B cell (primary cell): Measurements from ENCODE around the gene RACK1. TPM values are rescaled to one million over a fixed set of nuclear protein-coding genes. Genes with fewer than 3 reads are reported as not detected.
"Not testable (repeated sequence)": the region's sequence is repeated elsewhere in the genome, so short reads cannot be mapped to it uniquely, and the experiment has no call there.

Experiments
- ATAC-seq: fragments of 200-7000 bp; cut with Tn5 transposase; one replicate; pipeline ENCODE4 v1.10.0; 2021; ENCODE audit warnings: low read depth, mild to moderate bottlenecking, moderate number of reproducible peaks, moderate library complexity
- CTCF ChIA-PET: fragments of 350-600 bp; sonication (Branson Sonifier 250); formaldehyde crosslinking; loops from one replicate; lab custom pipeline; 2021; ENCODE audit warnings: antibody characterized with exemption, inconsistent platforms; lab: Charles Lee
- POLR2A ChIA-PET: fragments of 350-600 bp; sonication (Branson Sonifier 250); formaldehyde crosslinking; loops from one replicate; lab custom pipeline; 2021; ENCODE audit warnings: antibody characterized with exemption; lab: Charles Lee
- DNase-seq: peaks from one replicate; pipeline ENCODE4 v3.0.0; 2013
- H2AFZ ChIP-seq: 2 replicates; pipeline ENCODE4 v1.6.1; 2012; ENCODE audit warnings: mild to moderate bottlenecking, low read depth, low read length; ENCODE audit not compliant: insufficient read depth, poor library complexity, severe bottlenecking
- H3K27ac ChIP-seq, 2 donors: 1 replicate in 1 of 2; 2 replicates in 1 of 2; pipeline ENCODE4 v1.5.1; 2012 to 2013; ENCODE audit warnings: low read length in 2 of 2, mild to moderate bottlenecking in 2 of 2, moderate library complexity in 1 of 2
- H3K27me3 ChIP-seq, 4 experiments: fragments of 200-600 bp in 1 of 4; sonication (generic) in 1 of 4; replicated peaks in 1 of 4; 1 replicate in 2 of 4; 2 replicates in 2 of 4; pipeline versions ENCODE4 v1.6.1 to v1.7.0; 2013 to 2016; ENCODE audit warnings: low read length in 3 of 4, mild to moderate bottlenecking in 2 of 4, mixed read lengths in 1 of 4, moderate library complexity in 1 of 4; ENCODE audit not compliant: insufficient read depth in 4 of 4, control insufficient read depth in 3 of 4; ENCODE audit errors: control extremely low read depth in 1 of 4
- H3K36me3 ChIP-seq, 2 experiments: replicated peaks in 1 of 2; 1 replicate in 1 of 2; 2 replicates in 1 of 2; pipeline versions ENCODE4 v1.6.1 to v1.7.1; 2013; ENCODE audit warnings: low read length in 1 of 2; ENCODE audit not compliant: insufficient read depth in 2 of 2, control insufficient read depth in 1 of 2; ENCODE audit errors: control extremely low read depth in 1 of 2, extremely low read depth in 1 of 2
- H3K4me1 ChIP-seq, 2 donors: fragments of 200-600 bp in 1 of 2; sonication (generic) in 1 of 2; 1 replicate in 1 of 2; 2 replicates in 1 of 2; pipeline versions ENCODE4 v1.5.1 to v1.6.1; 2013 to 2017; ENCODE audit warnings: low read length in 2 of 2; ENCODE audit not compliant: control insufficient read depth in 2 of 2, insufficient read depth in 2 of 2
- H3K4me2 ChIP-seq: replicated peaks from 2 replicates; pipeline ENCODE3; 2012; ENCODE audit warnings: mild to moderate bottlenecking, low read depth, low read length; ENCODE audit not compliant: poor library complexity, severe bottlenecking
- H3K4me3 ChIP-seq, 5 experiments: fragments of 200-600 bp in 1 of 5; sonication (generic) in 1 of 5; 1 replicate in 3 of 5; 2 replicates in 2 of 5; pipeline versions ENCODE4 v1.5.1 to v1.7.0; 2011 to 2016; ENCODE audit warnings: low read length in 4 of 5, mild to moderate bottlenecking in 4 of 5, low read depth in 2 of 5, control low read depth in 1 of 5, moderate library complexity in 1 of 5; ENCODE audit not compliant: insufficient read depth in 1 of 5; ENCODE audit errors: control extremely low read depth in 1 of 5, extremely low read depth in 1 of 5
- H3K79me2 ChIP-seq: fragments of 200-600 bp; sonication (generic); one replicate; pipeline ENCODE4 v1.6.0; 2016; ENCODE audit warnings: low read length; ENCODE audit not compliant: control insufficient read depth, insufficient read depth
- H3K9ac ChIP-seq: fragments of 200-600 bp; sonication (generic); 2 replicates; pipeline ENCODE4 v1.6.1; 2017; ENCODE audit warnings: mild to moderate bottlenecking, low read length, moderate library complexity
- H3K9me3 ChIP-seq, 3 donors: one replicate each; pipeline versions ENCODE4 v1.6.1 to v1.7.1; 2013; ENCODE audit warnings: low read length in 2 of 3; ENCODE audit not compliant: control insufficient read depth in 2 of 3, insufficient read depth in 1 of 3; ENCODE audit errors: control extremely low read depth in 1 of 3
- H4K20me1 ChIP-seq: 2 replicates; pipeline ENCODE4 v1.6.0; 2012; ENCODE audit warnings: mild to moderate bottlenecking, low read length; ENCODE audit not compliant: insufficient read depth, control insufficient read depth, poor library complexity, severe bottlenecking
- H3K27ac Mint-ChIP-seq: one replicate; pipeline ENCODE4 v1.8.0; 2021; ENCODE audit warnings: mixed read lengths
- H3K27me3 Mint-ChIP-seq: one replicate; pipeline ENCODE4 v1.8.0; 2021; ENCODE audit warnings: mixed read lengths
- H3K4me1 Mint-ChIP-seq: one replicate; pipeline ENCODE4 v1.8.0; 2021; ENCODE audit warnings: mixed read lengths
- H3K4me3 Mint-ChIP-seq: one replicate; pipeline ENCODE4 v1.8.0; 2021; ENCODE audit warnings: mixed read lengths
- H3K9me3 Mint-ChIP-seq: one replicate; pipeline ENCODE4 v1.8.0; 2022; ENCODE audit warnings: mixed read lengths; ENCODE audit not compliant: insufficient read depth
- EZH2 ChIP-seq: IDR thresholded peaks from 2 replicates; pipeline ENCODE4 v1.6.1; 2012; ENCODE audit warnings: borderline replicate concordance, low read depth, mild to moderate bottlenecking, moderate library complexity, low read length; ENCODE audit not compliant: insufficient read depth, poor library complexity, severe bottlenecking
- WGBS: methylation state at CpG from one replicate; pipeline ENCODE4 v1.1.5; 2013; ENCODE audit warnings: missing lambda C conversion rate; ENCODE audit not compliant: insufficient coverage; 5-methylcytosine and 5-hydroxymethylcytosine counted together
- intact Hi-C: fragments of 100-400 bp; cut with micrococcal nuclease; formaldehyde crosslinking; loops from one replicate; pipeline ENCODE4 v1.10.0; 2022
- polyA plus RNA-seq: library from polyadenylated mRNA; depleted of rRNA; stranded (reverse); fragments of >200 nt; gene quantifications from 2 replicates; pipeline ENCODE4 v1.2.3, GENCODE V29; 2012
- total RNA-seq, 2 donors: library from RNA; stranded (reverse); fragments of 120-200 nt in 1 of 2; gene quantifications; 1 replicate in 1 of 2; 2 replicates in 1 of 2; pipeline versions ENCODE4 v1.2.3 to v1.2.4, GENCODE V29; 2013 to 2022
- TF ChIP-seq, protein P1 (sequence below): fragments of 200-600 bp; IDR thresholded peaks from one replicate; pipeline ENCODE4 v1.8.0; 2022; ENCODE audit warnings: antibody characterized with exemption, mild to moderate bottlenecking

The RACK1 gene
- total and polyA plus RNA-seq, 2 donors (not counting 1 experiment from before 2014, with no cell fraction given): 2,047 to 4,130 TPM

DNA sequence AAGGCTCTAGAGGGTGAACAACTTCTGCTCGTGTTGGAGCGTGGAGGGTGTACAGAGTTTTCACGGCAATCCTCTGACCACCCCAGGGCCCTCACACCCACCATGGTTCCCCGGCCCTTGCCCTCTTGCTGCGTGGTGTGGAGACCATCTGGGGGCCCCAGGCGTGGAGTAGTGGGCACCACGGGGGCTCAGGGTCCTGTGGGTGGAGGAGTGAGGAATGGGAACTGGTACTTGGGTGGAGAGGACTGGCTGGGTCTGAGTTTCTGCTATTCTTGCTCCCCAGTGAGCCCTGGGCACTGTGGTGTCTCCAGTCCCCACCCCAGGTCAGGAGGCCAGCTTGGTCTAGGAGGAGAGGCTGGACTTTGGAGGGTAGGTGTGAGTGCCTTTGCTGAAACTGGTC is 39.2 kb upstream of the RACK1 start:
- TF ChIP-seq, protein P1, sequence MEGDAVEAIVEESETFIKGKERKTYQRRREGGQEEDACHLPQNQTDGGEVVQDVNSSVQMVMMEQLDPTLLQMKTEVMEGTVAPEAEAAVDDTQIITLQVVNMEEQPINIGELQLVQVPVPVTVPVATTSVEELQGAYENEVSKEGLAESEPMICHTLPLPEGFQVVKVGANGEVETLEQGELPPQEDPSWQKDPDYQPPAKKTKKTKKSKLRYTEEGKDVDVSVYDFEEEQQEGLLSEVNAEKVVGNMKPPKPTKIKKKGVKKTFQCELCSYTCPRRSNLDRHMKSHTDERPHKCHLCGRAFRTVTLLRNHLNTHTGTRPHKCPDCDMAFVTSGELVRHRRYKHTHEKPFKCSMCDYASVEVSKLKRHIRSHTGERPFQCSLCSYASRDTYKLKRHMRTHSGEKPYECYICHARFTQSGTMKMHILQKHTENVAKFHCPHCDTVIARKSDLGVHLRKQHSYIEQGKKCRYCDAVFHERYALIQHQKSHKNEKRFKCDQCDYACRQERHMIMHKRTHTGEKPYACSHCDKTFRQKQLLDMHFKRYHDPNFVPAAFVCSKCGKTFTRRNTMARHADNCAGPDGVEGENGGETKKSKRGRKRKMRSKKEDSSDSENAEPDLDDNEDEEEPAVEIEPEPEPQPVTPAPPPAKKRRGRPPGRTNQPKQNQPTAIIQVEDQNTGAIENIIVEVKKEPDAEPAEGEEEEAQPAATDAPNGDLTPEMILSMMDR: no peak
- no peak for TF ChIP-seq EZH2
- Histone ChIP-seq H3K4me2 (no peak overlapping the region), H3K27ac (no peak overlapping the region), H3K27me3 (no peaks in the 10 kb centered on the region), H3K9ac (no peak overlapping the region), H3K9me3 (no peaks in the 10 kb centered on the region), H3K36me3 (no peaks in the 10 kb centered on the region), H3K79me2 (no peaks in the 10 kb centered on the region), H3K4me1 (peaks cover 15 to 16% of the 10 kb centered on the region in 2 donors), H3K4me3 (no peak overlapping the region), H2AFZ (no peak overlapping the region), H4K20me1 (no peaks in the 10 kb centered on the region)
- H3K27ac Mint-ChIP-seq: no peak overlapping the region
- no peak for ATAC-seq
- peaks cover 19% of the 10 kb centered on the region for H3K4me1 Mint-ChIP-seq
- H3K4me3 Mint-ChIP-seq: no peak overlapping the region
- intact Hi-C loops: no loop called here
- 84% methylated on average over 3 of the region's 7 CpGs for WGBS
- no peak for DNase-seq
- no peaks in the 10 kb centered on the region for H3K9me3 Mint-ChIP-seq
- ChIA-PET POLR2A (no interaction called here), CTCF (no interaction called here)
- no peaks in the 10 kb centered on the region for H3K27me3 Mint-ChIP-seq

DNA sequence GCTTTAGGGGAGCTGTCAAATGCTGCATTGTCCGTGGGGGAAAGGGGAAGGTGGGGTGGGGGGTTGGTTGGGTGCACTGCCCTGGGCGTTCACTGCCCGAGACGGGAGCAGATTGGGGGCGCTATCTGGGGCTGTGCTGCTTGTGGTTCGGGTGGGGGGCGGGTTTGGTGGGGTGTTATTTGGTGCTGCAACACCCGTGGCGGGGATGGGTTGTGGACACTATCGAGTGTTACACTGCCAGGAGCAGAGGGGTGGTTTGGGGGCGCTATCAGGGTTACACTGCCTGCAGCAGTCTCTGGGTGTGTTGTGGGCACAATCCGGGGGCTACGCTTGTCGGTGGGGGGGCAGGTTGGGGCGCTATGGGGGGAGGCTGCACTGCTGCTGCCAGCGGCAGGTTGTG is 38.7 kb upstream of the RACK1 start:
- intact Hi-C loops, H4K20me1 ChIP-seq, H3K4me3 Mint-ChIP-seq, H2AFZ ChIP-seq, POLR2A ChIA-PET, CTCF ChIA-PET, H3K27me3 Mint-ChIP-seq, DNase-seq, H3K36me3 ChIP-seq, H3K27ac Mint-ChIP-seq, H3K9me3 Mint-ChIP-seq, H3K27me3 ChIP-seq, H3K4me3 ChIP-seq, H3K9ac ChIP-seq, H3K79me2 ChIP-seq, H3K9me3 ChIP-seq, ATAC-seq, H3K27ac ChIP-seq, H3K4me2 ChIP-seq: not testable (repeated sequence)
- peaks cover 15% of the 10 kb centered on the region for H3K4me1 Mint-ChIP-seq
- H3K4me1 ChIP-seq: peaks cover 11% of the 10 kb centered on the region in 2 donors
- 93% methylated on average over 3 of the region's 16 CpGs for WGBS
